Central memory CD8-positive, alpha-beta T cell (primary cell): ENCODE data around the gene STIM1.
"Not testable (repeated sequence)": the region's sequence is repeated elsewhere in the genome, so short reads cannot be mapped to it uniquely, and the experiment has no call there.

Experiments
- ATAC-seq: fragments of 150-1000 bp; cut with Tn5 transposase; replicated peaks from 2 replicates; pipeline ENCODE4 v1.10.0; 2022; ENCODE audit warnings: mild to moderate bottlenecking, moderate FRiP score, moderate number of reproducible peaks; ENCODE audit not compliant: poor library complexity, severe bottlenecking; ENCODE audit errors: extremely low read depth
- DNase-seq, 2 donors: peaks; one replicate each; pipeline ENCODE4 v3.0.0; 2021; ENCODE audit warnings: low spot score in 2 of 2
- H3K27ac Mint-ChIP-seq: one replicate; pipeline ENCODE4 v1.8.0; 2022; ENCODE audit warnings: low read depth, mild to moderate bottlenecking, moderate library complexity, mixed read lengths
- H3K27me3 Mint-ChIP-seq: one replicate; pipeline ENCODE4 v1.8.0; 2022; ENCODE audit warnings: mixed read lengths
- H3K36me3 Mint-ChIP-seq: one replicate; pipeline ENCODE4 v1.8.0; 2022; ENCODE audit warnings: mild to moderate bottlenecking, moderate library complexity, mixed read lengths; ENCODE audit not compliant: insufficient read depth
- H3K4me1 Mint-ChIP-seq: one replicate; pipeline ENCODE4 v1.8.0; 2022; ENCODE audit warnings: mixed read lengths
- H3K4me3 Mint-ChIP-seq: one replicate; pipeline ENCODE4 v1.8.0; 2022; ENCODE audit warnings: mild to moderate bottlenecking, moderate library complexity, mixed read lengths
- H3K9me3 Mint-ChIP-seq: one replicate; pipeline ENCODE4 v1.8.0; 2022; ENCODE audit warnings: mixed read lengths

STIM1 gene

GRCh38 chr11:3854977-3855807, at the start of gene STIM1:
Gene STIM1 (plus strand): TSS chr11:3855664. CDS start chr11:3856271, 607 bp downstream.
- peak within 1 kb of the TSS; percentile 98 for H3K4me3 Mint-ChIP-seq
- peak; percentile 79 for ATAC-seq
- H3K4me1 Mint-ChIP-seq, result peaks cover 68% of the 10 kb centered on the region
- H3K36me3 Mint-ChIP-seq, result peaks cover 9% of the 10 kb centered on the region
- DNase-seq, result peak; percentile 98 to 99
- H3K27ac Mint-ChIP-seq, result peak within 1 kb of the TSS; percentile 88
- no peaks in the 10 kb centered on the region for H3K27me3 Mint-ChIP-seq
- H3K9me3 Mint-ChIP-seq, result no peaks in the 10 kb centered on the region

GRCh38 chr11:3807909-3808860, 47.3 kb upstream of the STIM1 start, which contains the start of gene PGAP2:
Gene PGAP2 (plus strand): TSS chr11:3808560. CDS start chr11:3811260, 2,700 bp downstream.
- DNase-seq, result peak; percentile 24 to 33
- no peaks in the 10 kb centered on the region for H3K27me3 Mint-ChIP-seq
- H3K4me3 Mint-ChIP-seq, result peak within 1 kb of the TSS; percentile 99
- H3K27ac Mint-ChIP-seq, result peak within 1 kb of the TSS; percentile 79
- H3K36me3 Mint-ChIP-seq, result peaks cover 2% of the 10 kb centered on the region
- peaks cover 24% of the 10 kb centered on the region for H3K4me1 Mint-ChIP-seq
- ATAC-seq, result peak; percentile 63
- no peaks in the 10 kb centered on the region for H3K9me3 Mint-ChIP-seq

- Mint-ChIP-seq H3K36me3 (peaks cover 1% of the 10 kb centered on the region), H3K27me3 (no peaks in the 10 kb centered on the region), H3K4me1 (peaks cover 24% of the 10 kb centered on the region), H3K4me3 (peak overlapping the region; percentile 99), H3K9me3 (no peaks in the 10 kb centered on the region), H3K27ac (peak overlapping the region; percentile 46)
- DNase-seq (peak in 1 of 2 donors; percentile 29), ATAC-seq (peak; percentile 87)
Measured at GRCh38 chr11:3808861-3809623, 46.4 kb upstream of the STIM1 start.

GRCh38 chr11:3809624-3809928, 45.9 kb upstream of the STIM1 start:
- Mint-ChIP-seq H3K27ac (no peak overlapping the region), H3K4me1 (peaks cover 24% of the 10 kb centered on the region), H3K4me3 (no peak overlapping the region), H3K36me3 (peaks cover 1% of the 10 kb centered on the region), H3K27me3 (no peaks in the 10 kb centered on the region), H3K9me3 (no peaks in the 10 kb centered on the region)
- no peak for DNase-seq
- ATAC-seq, result no peak

GRCh38 chr11:3810446-3810845, 45.0 kb upstream of the STIM1 start:
- Mint-ChIP-seq H3K9me3 (no peaks in the 10 kb centered on the region), H3K36me3 (peaks cover 2% of the 10 kb centered on the region), H3K4me3 (no peak overlapping the region), H3K4me1 (peaks cover 24% of the 10 kb centered on the region), H3K27ac (no peak overlapping the region), H3K27me3 (no peaks in the 10 kb centered on the region)
- DNase-seq (no peak), ATAC-seq (no peak)

- no peaks in the 10 kb centered on the region for H3K27me3 Mint-ChIP-seq
- H3K9me3 Mint-ChIP-seq, result no peaks in the 10 kb centered on the region
- H3K4me3 Mint-ChIP-seq, result no peak overlapping the region
- H3K4me1 Mint-ChIP-seq, result peaks cover 24% of the 10 kb centered on the region
- DNase-seq (no peak), ATAC-seq (no peak)
- H3K27ac Mint-ChIP-seq, result no peak overlapping the region
- H3K36me3 Mint-ChIP-seq, result peaks cover 2% of the 10 kb centered on the region
Measured at GRCh38 chr11:3810951-3811350, 44.5 kb upstream of the STIM1 start.

GRCh38 chr11:3814832-3815231, 40.6 kb upstream of the STIM1 start:
- not testable (repeated sequence) for H3K36me3 Mint-ChIP-seq, H3K9me3 Mint-ChIP-seq, H3K27ac Mint-ChIP-seq, DNase-seq, ATAC-seq, H3K4me3 Mint-ChIP-seq, H3K27me3 Mint-ChIP-seq
- peaks cover 13% of the 10 kb centered on the region for H3K4me1 Mint-ChIP-seq

GRCh38 chr11:3815845-3816244, 39.6 kb upstream of the STIM1 start:
- ATAC-seq, result no peak
- no peak for DNase-seq
- Mint-ChIP-seq H3K4me1 (peaks cover 7% of the 10 kb centered on the region), H3K9me3 (no peaks in the 10 kb centered on the region), H3K27me3 (no peaks in the 10 kb centered on the region), H3K4me3 (no peak overlapping the region), H3K27ac (no peak overlapping the region), H3K36me3 (peaks cover 6% of the 10 kb centered on the region)

GRCh38 chr11:3816673-3817072, 38.8 kb upstream of the STIM1 start:
- H3K27me3 Mint-ChIP-seq, result no peaks in the 10 kb centered on the region
- H3K36me3 Mint-ChIP-seq, result peaks cover 8% of the 10 kb centered on the region
- no peak for ATAC-seq
- H3K27ac Mint-ChIP-seq, result no peak overlapping the region
- H3K4me1 Mint-ChIP-seq, result peaks cover 7% of the 10 kb centered on the region
- H3K4me3 Mint-ChIP-seq, result no peak overlapping the region
- H3K9me3 Mint-ChIP-seq, result no peaks in the 10 kb centered on the region
- DNase-seq, result no peak

- no peak overlapping the region for H3K27ac Mint-ChIP-seq
- no peaks in the 10 kb centered on the region for H3K9me3 Mint-ChIP-seq
- peaks cover 8% of the 10 kb centered on the region for H3K36me3 Mint-ChIP-seq
- ATAC-seq (no peak), DNase-seq (no peak)
- peaks cover 7% of the 10 kb centered on the region for H3K4me1 Mint-ChIP-seq
- no peaks in the 10 kb centered on the region for H3K27me3 Mint-ChIP-seq
- no peak overlapping the region for H3K4me3 Mint-ChIP-seq
Measured at GRCh38 chr11:3817181-3817800, 38.2 kb upstream of the STIM1 start.

- DNase-seq (no peak), ATAC-seq (no peak)
- H3K36me3 Mint-ChIP-seq, result peaks cover 20% of the 10 kb centered on the region
- no peak overlapping the region for H3K27ac Mint-ChIP-seq
- H3K4me1 Mint-ChIP-seq, result peaks cover 31% of the 10 kb centered on the region
- no peaks in the 10 kb centered on the region for H3K9me3 Mint-ChIP-seq
- H3K27me3 Mint-ChIP-seq, result no peaks in the 10 kb centered on the region
- H3K4me3 Mint-ChIP-seq, result no peak overlapping the region
Measured at GRCh38 chr11:3820971-3821370, 34.5 kb upstream of the STIM1 start.

GRCh38 chr11:3822312-3822711, 33.2 kb upstream of the STIM1 start:
- Mint-ChIP-seq H3K4me1 (peaks cover 39% of the 10 kb centered on the region), H3K4me3 (no peak overlapping the region), H3K9me3 (no peaks in the 10 kb centered on the region), H3K36me3 (peaks cover 25% of the 10 kb centered on the region), H3K27me3 (no peaks in the 10 kb centered on the region), H3K27ac (no peak overlapping the region)
- DNase-seq (no peak), ATAC-seq (no peak)
